SH-SY5Y (cell line): ENCODE data around the gene PDCD2L.

Experiments used
- GATA2 ChIP-seq: IDR thresholded peaks from 2 replicates; pipeline ENCODE4 v1.6.1; 2011; ENCODE audit warnings: mild to moderate bottlenecking, low read depth, low read length
- GATA3 ChIP-seq: IDR thresholded peaks from 2 replicates; pipeline ENCODE4 v1.6.1; 2011; ENCODE audit warnings: low read depth, mild to moderate bottlenecking, low read length, moderate library complexity

DNA sequence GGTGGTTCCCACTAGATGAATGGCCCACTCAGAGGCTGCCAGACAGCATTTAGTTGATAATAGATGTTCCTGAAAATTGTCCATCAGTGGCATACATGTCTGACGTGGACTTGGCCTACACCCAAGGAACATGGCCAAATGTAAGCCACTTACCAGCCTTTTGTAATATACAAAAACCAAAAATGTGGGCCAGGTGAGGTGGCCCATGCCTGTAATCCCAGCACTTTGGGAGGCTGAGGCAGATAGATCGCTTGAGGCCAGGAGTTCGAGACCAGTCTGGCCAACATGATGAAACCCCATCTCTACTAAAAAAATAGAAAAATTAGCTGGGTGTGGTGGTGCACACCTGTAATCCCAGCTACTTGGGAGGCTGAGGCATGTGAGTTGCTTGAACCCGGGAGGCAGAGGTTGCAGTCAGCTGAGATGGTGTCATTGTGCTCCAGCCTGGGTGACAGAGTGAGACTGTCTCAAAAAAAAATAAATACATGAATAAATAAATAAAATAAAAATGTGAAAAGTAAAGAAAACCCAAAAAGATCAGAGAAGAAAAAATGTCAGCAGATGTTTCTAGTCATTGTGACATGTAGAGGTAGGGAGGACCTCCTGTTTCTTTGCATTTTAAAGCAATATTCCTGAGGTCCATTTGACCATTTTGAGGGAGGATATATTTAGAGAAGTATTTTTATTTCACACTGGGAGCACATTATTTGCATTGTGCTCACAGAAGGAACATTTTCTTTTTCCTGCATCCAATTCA, 70.2 kb downstream of the PDCD2L start:
- TF ChIP-seq GATA2 (no peak), GATA3 (no peak)
